Endodermal cell (in vitro differentiated cells): ENCODE data around the gene EZR. TPM values are rescaled to one million over a fixed set of nuclear protein-coding genes. Genes with fewer than 3 reads are reported as not detected.

Source experiments
- DNase-seq: peaks from one replicate; pipeline ENCODE4 v3.0.0-alpha.2; 2017
- H3K27ac ChIP-seq: 2 replicates; pipeline ENCODE4 v1.5.1; 2013; ENCODE audit warnings: mild to moderate bottlenecking, low read depth, low read length, moderate library complexity
- H3K27me3 ChIP-seq: 2 replicates; pipeline ENCODE4 v1.6.1; 2013; ENCODE audit warnings: mild to moderate bottlenecking, low read length, moderate library complexity; ENCODE audit not compliant: insufficient read depth, control insufficient read depth, poor library complexity, severe bottlenecking
- H3K36me3 ChIP-seq: 2 replicates; pipeline ENCODE4 v1.7.0; 2013; ENCODE audit warnings: mild to moderate bottlenecking, low read length, moderate library complexity; ENCODE audit not compliant: control insufficient read depth, insufficient read depth
- H3K4me1 ChIP-seq: one replicate; pipeline ENCODE4 v1.7.0; 2013; ENCODE audit warnings: low read length; ENCODE audit not compliant: control insufficient read depth, insufficient read depth
- H3K4me3 ChIP-seq: 2 replicates; pipeline ENCODE4 v1.5.1; 2013; ENCODE audit warnings: mild to moderate bottlenecking, low read length, moderate library complexity
- H3K9ac ChIP-seq: 2 replicates; pipeline ENCODE4 v1.6.1; 2013; ENCODE audit warnings: mild to moderate bottlenecking, low read length, moderate library complexity; ENCODE audit not compliant: poor library complexity, severe bottlenecking; ENCODE audit errors: extremely low read depth
- H3K9me3 ChIP-seq: 2 replicates; pipeline ENCODE4 v1.6.1; 2013; ENCODE audit warnings: mild to moderate bottlenecking, low read length, moderate library complexity; ENCODE audit not compliant: control insufficient read depth
- H3K27ac Mint-ChIP-seq: 2 replicates; pipeline ENCODE4 v1.8.0; 2020; ENCODE audit warnings: mixed read lengths
- H3K27me3 Mint-ChIP-seq: 2 replicates; pipeline ENCODE4 v1.8.0; 2021; ENCODE audit warnings: mild to moderate bottlenecking, mixed read lengths; ENCODE audit not compliant: insufficient read depth
- H3K36me3 Mint-ChIP-seq: 2 replicates; pipeline ENCODE4 v1.8.0; 2020; ENCODE audit warnings: low read depth, mixed read lengths
- H3K4me1 Mint-ChIP-seq: 2 replicates; pipeline ENCODE4 v1.8.0; 2020; ENCODE audit warnings: mixed read lengths
- H3K4me3 Mint-ChIP-seq: 2 replicates; pipeline ENCODE4 v1.8.0; 2020; ENCODE audit warnings: mild to moderate bottlenecking, moderate library complexity, mixed read lengths
- H3K9me3 Mint-ChIP-seq: 2 replicates; pipeline ENCODE4 v1.8.0; 2020; ENCODE audit warnings: mild to moderate bottlenecking, mixed read lengths
- CTCF ChIP-seq: fragments of 200-600 bp; sonication (generic); conservative IDR thresholded peaks from 2 replicates; pipeline ENCODE4 v1.5.0; 2021; ENCODE audit warnings: antibody characterized with exemption, mild to moderate bottlenecking
- WGBS, 2 experiments: methylation state at CpG; one replicate each; pipeline versions ENCODE4 v1.1.5 to v1.1.7; 2013; ENCODE audit warnings: missing lambda C conversion rate in 2 of 2, mixed read lengths in 1 of 2; ENCODE audit not compliant: insufficient coverage in 1 of 2, insufficient read length in 1 of 2; 5-methylcytosine and 5-hydroxymethylcytosine counted together
- total RNA-seq, 2 donors: library from RNA; stranded (reverse); fragmentation: NEBNext Ultra II Directional in 1 of 2; extraction: Animal tissue kit (Norgen Biotek cat#: 25700) in 1 of 2; gene quantifications; 2 replicates in 1 of 2; 3 replicates in 1 of 2; pipeline ENCODE4 v1.2.1, GENCODE V29; 2021

Gene EZR
- total RNA-seq, 2 donors from 2014 or later, result 145 to 209 TPM

- peaks cover 96% of the 10 kb centered on the region for H3K36me3 ChIP-seq
- DNase-seq, result no peak
- H3K4me1 ChIP-seq, result peaks cover 9% of the 10 kb centered on the region
- peaks cover 18% of the 10 kb centered on the region for H3K4me1 Mint-ChIP-seq
- no peak overlapping the region for H3K27ac ChIP-seq
- no peak overlapping the region for H3K4me3 Mint-ChIP-seq
- no peak overlapping the region for H3K4me3 ChIP-seq
- H3K27ac Mint-ChIP-seq, result peak overlapping the region; percentile 61
- H3K36me3 Mint-ChIP-seq, result peaks cover 94% of the 10 kb centered on the region
- WGBS, 2 experiments, result 73 to 93% methylated on average over 3 to 4 of the region's 4 CpGs
- H3K9ac ChIP-seq, result no peak overlapping the region
- no peak for TF ChIP-seq CTCF
- H3K9me3 Mint-ChIP-seq, result no peaks in the 10 kb centered on the region
- H3K9me3 ChIP-seq, result no peaks in the 10 kb centered on the region
- H3K27me3 Mint-ChIP-seq, result no peaks in the 10 kb centered on the region
- H3K27me3 ChIP-seq, result no peaks in the 10 kb centered on the region
Observed at GRCh38 chr6:158783167-158783450, 36.1 kb downstream of the EZR start.

- no peaks in the 10 kb centered on the region for H3K9me3 Mint-ChIP-seq
- no peak overlapping the region for H3K4me3 Mint-ChIP-seq
- Histone ChIP-seq H3K9me3 (no peaks in the 10 kb centered on the region), H3K9ac (no peak overlapping the region), H3K4me1 (peaks cover 4% of the 10 kb centered on the region), H3K27ac (no peak overlapping the region), H3K27me3 (no peaks in the 10 kb centered on the region), H3K36me3 (peaks cover 96% of the 10 kb centered on the region), H3K4me3 (no peak overlapping the region)
- H3K27me3 Mint-ChIP-seq, result no peaks in the 10 kb centered on the region
- peaks cover 94% of the 10 kb centered on the region for H3K36me3 Mint-ChIP-seq
- DNase-seq, result no peak
- no peak for TF ChIP-seq CTCF
- peaks cover 20% of the 10 kb centered on the region for H3K4me1 Mint-ChIP-seq
- peak overlapping the region; percentile 61 for H3K27ac Mint-ChIP-seq
- WGBS, 2 experiments, result 92 to 96% methylated on average over 9 to 11 of the region's 11 CpGs
Observed at GRCh38 chr6:158782432-158783166, 36.6 kb downstream of the EZR start.

- 92 to 93% methylated on average over 17 to 19 of the region's 19 CpGs for WGBS, 2 experiments
- Histone ChIP-seq H3K36me3 (peaks cover 96% of the 10 kb centered on the region), H3K4me3 (no peak overlapping the region), H3K4me1 (no peaks in the 10 kb centered on the region), H3K9me3 (no peaks in the 10 kb centered on the region), H3K27me3 (no peaks in the 10 kb centered on the region), H3K9ac (no peak overlapping the region), H3K27ac (no peak overlapping the region)
- H3K4me1 Mint-ChIP-seq, result peaks cover 21% of the 10 kb centered on the region
- no peaks in the 10 kb centered on the region for H3K9me3 Mint-ChIP-seq
- no peaks in the 10 kb centered on the region for H3K27me3 Mint-ChIP-seq
- TF ChIP-seq CTCF, result no peak
- no peak overlapping the region for H3K4me3 Mint-ChIP-seq
- peaks cover 94% of the 10 kb centered on the region for H3K36me3 Mint-ChIP-seq
- no peak for DNase-seq
- peak overlapping the region; percentile 40 for H3K27ac Mint-ChIP-seq
Observed at GRCh38 chr6:158781692-158782373, 37.3 kb downstream of the EZR start.
